Activated CD4-positive, CD25-positive, alpha-beta regulatory T cell treated with anti-CD3 and anti-CD28 coated beads, Interleukin-2, amount 50 U/mL, for 16 hours (primary cell): ENCODE measurements around the gene CLEC3A.
"Not testable (repeated sequence)": the region's sequence is repeated elsewhere in the genome, so short reads cannot be mapped to it uniquely, and the experiment has no call there.

Experiments used
- DNase-seq: peaks from one replicate; pipeline ENCODE4 v3.0.0-alpha.2; 2020; ENCODE audit warnings: low read depth, low spot score

Gene CLEC3A

GRCh38 chr16:78028018-78028417, 5.7 kb downstream of the CLEC3A start:
- DNase-seq = no peak

- DNase-seq = no peak
Observed at GRCh38 chr16:78034530-78034929, 12.2 kb downstream of the CLEC3A start.

- DNase-seq = no peak
Observed at GRCh38 chr16:78035012-78035411, 12.7 kb downstream of the CLEC3A start.

DNA sequence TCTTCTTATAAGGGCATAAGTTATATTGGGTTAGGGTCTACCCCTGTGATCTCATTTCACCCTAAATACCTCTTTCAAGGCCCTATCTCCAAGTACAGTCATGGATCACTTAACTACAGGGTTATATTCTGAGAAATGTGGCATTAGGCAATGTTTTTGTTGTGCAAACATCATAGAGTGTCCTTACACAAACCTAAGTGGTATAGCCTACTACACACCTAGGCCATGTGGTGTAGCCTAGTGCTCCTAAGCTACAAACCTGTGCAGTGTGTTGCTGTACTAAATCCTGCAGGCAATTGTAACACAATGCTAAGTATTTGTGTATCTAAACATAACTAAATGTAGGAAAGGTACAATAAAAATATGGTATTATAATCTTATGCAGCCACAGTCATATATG, 18.0 kb downstream of the CLEC3A start:
- no peak for DNase-seq

DNA sequence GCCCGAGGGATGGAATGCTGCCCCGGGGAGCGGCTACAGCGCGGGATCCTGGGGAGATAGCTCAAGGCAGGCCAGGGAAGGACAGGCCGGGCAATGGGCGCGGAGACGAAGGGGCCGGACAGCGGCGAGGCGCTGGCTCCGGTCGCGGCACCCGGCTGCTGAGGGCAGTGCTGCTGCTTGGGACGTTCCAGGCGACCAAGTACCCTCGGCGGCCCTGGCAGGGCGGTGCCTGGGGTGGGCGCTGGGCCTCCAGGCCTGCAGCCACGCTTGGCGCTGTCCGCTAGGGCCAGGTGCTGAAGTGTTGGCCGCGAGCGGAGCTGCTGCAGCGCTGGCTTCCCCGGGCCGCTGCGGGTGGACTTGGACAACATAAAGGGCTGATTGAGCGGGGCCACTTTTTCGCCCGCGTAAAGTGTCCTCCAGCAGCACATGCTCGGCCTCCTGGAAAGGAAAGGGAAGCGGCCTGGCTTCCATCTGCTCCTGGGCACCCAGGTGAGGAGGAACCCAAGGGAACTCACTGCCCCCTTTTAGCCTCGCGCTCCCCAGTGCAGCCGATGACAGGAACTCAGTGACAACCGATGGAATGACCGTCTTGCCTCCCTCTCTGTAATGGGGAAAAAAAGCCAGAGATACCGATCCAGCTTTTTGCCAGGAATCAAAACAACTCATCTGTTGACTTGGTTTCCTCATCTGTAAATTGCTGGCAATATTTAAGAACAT, 23.7 kb downstream of the CLEC3A start:
- DNase-seq = no peak

DNA sequence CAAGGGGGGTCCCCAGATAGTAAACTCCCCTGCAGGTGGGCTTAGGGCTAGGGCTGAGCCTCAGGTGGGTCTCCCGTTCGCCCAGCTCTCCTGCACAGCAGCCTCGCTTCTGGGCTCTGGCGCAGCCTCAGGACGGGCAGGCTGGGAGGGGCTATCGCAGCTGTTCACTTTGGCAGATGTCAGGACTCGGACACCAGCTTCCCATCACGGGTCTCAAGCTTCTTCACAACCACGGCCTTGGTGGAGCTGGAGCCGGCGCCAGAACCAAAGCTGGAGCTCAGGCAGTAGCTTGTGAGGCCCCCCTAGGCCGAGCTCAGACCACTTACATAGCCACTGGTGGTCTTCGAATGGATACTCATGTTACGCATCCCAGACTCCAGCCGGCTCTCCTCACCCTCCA, 26.0 kb downstream of the CLEC3A start:
- DNase-seq = no peak

DNA sequence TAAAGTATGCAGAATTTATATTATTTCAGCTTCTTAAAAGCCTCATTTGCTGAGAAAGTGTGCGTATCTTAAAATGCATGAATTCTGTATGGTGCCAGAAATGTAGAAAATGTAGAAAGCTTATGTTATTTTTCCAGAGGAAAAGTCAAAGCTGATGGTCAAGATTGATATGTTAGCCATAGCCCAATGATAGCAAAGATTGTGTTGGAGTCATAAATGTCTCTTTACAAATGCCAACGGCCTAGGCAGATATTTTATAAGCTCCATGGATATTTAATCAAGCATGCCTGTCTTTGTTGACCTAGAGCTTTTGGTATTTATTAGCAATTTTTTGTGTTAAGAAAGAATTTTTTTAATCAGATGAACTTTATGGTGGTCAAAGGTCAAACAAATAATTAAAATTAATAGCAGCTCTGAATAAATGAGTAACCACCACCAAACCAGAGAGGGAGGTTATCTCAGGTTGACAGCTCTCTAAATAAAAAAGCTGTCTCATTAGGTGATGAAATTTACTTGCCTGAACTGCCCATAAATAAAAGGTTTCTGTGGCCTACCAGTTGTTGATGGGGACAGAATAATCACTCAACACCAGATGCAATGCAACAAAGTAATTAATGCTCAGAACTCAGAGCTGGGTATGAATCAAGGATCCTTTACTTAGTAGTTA, 28.5 kb downstream of the CLEC3A start:
- DNase-seq = no peak

DNA sequence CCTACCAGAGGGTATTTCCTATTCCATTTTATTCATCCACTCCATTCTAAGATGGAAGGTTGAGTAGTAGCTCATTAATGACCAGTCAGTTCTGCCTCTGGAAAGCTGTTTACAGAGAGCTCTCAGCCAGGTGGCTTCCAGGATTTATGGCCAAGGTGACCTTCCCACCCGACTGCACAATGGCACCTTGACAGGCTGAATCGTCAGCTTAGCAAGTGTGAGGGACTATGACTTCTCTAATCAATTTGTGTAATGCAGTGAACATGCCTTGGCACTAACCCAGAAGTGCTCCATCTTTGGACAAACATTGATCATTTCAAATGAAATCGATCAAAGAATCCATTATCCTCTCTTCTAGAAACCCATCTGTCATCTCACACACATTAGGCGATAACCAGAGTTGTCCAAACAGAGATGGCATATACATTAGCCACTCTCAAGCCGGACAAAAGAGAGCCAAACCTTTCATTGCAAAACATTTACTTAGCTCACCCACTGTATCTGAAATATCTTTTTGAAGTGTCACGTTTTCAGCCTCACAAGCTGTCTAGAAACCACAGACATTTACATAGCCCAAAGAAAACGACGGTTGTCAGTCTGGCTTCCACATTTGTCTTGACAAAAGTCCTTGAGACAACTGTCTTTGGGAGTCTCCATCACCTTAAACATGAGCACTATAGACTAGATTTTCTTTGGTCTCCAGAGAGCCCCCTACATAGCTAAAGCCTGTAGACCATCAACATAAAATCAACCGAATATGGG, 35.6 kb downstream of the CLEC3A start:
- no peak for DNase-seq

GRCh38 chr16:78059806-78060205, 37.5 kb downstream of the CLEC3A start:
- not testable (repeated sequence) for DNase-seq

GRCh38 chr16:78060295-78060694, 37.9 kb downstream of the CLEC3A start:
- DNase-seq = no peak

DNA sequence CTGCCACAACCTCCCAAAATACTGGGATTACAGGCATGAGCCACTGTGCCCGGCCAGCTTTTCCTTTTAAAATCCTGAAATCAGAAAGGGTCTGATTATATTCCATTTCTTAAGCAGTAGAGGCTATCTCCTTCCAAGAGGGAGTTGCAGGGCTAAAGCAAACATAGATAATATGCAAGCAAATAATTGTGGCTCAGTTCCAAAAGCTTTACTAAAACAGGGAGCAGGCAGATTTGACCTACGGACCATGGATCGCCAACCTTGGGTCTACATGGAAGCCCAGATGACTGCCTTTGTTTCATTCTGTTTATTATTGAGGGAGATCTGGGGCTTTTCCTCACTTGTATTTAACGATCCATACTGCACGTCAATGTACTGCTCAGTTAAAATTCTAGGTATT, 38.5 kb downstream of the CLEC3A start:
- DNase-seq = no peak

DNA sequence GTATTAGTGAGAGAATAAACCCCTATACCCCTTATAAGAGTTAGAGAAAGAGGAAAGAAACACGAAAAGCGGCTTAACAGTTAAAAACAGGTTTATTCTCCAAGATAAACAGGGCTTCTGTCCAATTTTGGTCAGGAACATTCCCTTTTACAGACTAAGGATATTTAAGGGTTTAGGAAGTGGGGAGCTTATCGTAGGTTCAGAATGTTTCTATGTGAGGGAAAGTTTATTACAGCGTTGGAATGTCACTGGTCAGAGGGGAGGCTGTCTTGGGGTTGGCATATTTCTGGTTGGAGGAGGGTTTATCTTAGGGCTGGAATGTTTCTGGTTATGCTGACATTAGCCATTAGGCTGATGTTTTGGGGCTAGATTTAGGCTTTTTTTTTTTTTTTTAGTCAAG, 43.0 kb downstream of the CLEC3A start:
- no peak for DNase-seq

DNA sequence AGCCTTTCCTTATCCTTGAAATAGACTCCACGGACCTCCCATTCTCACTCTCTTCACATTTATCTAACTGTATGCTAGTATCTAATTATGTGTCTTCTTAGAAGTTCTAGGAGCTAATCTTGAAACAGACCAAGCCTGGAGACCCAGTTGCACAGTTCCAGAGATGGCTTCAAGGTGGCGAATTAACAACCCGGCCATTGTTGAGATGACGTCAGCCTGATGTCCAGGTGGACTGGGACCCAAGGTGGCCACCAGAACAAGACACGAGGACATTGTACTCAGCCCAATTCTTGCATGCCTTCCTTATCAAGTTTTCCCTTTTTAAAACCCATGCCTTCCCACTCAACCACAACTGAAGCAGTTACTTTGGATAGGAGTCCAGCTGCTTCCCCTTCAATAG, 47.6 kb downstream of the CLEC3A start:
- DNase-seq = no peak

- no peak for DNase-seq
Observed at GRCh38 chr16:78072275-78072674, 49.9 kb downstream of the CLEC3A start.

DNA sequence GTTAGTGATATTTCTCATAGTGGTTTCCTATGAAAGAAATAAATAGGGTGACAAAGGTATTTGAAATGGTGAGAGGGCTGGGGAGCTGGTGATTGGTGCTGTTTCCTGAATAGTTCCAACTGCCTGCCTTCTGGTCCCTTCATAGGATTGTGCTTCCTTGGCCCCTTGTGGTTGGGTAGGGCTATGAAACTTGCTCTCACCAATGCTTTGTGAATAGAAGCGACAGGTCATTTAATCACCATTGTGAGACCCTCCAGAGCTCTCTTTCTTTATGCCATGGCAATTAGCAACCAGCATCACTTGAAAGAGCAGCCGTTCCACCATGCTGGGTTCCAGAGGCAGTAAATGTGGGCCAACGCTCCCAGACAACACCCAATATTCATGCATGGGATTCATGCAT, 53.5 kb downstream of the CLEC3A start:
- DNase-seq = no peak

GRCh38 chr16:78081341-78081740, 59.0 kb downstream of the CLEC3A start:
- DNase-seq = no peak
